ENCODE results near the gene NOL9. TPM values are rescaled to one million over a fixed set of nuclear protein-coding genes. Genes with fewer than 3 reads are reported as not detected.

The NOL9 gene
- total and polyA plus RNA-seq, 2 of the 13 experiments (the other 11 are each of a cell fraction or from before 2014, with no cell fraction given), result 18.0 to 24.7 TPM

GRCh38 chr1:6512245-6512907 lies 41.9 kb downstream of the NOL9 start (continued):
- TF ChIP-seq ZNF281 (CRISPR knock-in tag; IDR thresholded peaks at IDR 0.05; ENCODE audit: borderline replicate concordance), result peak; percentile 87
- no peak for TF ChIP-seq ZBTB40 (IDR thresholded peaks at IDR 0.05)
- TF ChIP-seq ZBTB40 (CRISPR knock-in tag; IDR thresholded peaks at IDR 0.05), result no peak; the same call in 1 of the 2 replicates
- TF ChIP-seq PHF8 (CRISPR knock-in tag; IDR thresholded peaks at IDR 0.05), result peak; percentile 31; the same call in 1 of the 2 replicates
- TF ChIP-seq GATAD2A (CRISPR knock-in tag; IDR thresholded peaks at IDR 0.05), result peak; percentile 48
- no peak for TF ChIP-seq ZNF431 (CRISPR knock-in tag; IDR thresholded peaks at IDR 0.05; ENCODE audit: borderline replicate concordance, low read depth)
- no peak for TF ChIP-seq ZNF3 (CRISPR knock-in tag; IDR thresholded peaks at IDR 0.05)
- no peak for TF ChIP-seq ELF3 (CRISPR knock-in tag; IDR thresholded peaks at IDR 0.05)
- no peak; the same call in 1 of the 2 replicates for TF ChIP-seq ZNF572 (CRISPR knock-in tag; IDR thresholded peaks at IDR 0.05)
- no peak for TF ChIP-seq TBL1XR1 (IDR thresholded peaks at IDR 0.05; ENCODE audit: borderline replicate concordance, low read length, partially characterized antibody)
- TF ChIP-seq FUBP1 (CRISPR knock-in tag; IDR thresholded peaks at IDR 0.05; ENCODE audit: borderline replicate concordance), result no peak
- TF ChIP-seq PBX2 (CRISPR knock-in tag; IDR thresholded peaks at IDR 0.05), result no peak
